ENCODE results near the gene RELA. TPM values are rescaled to one million over a fixed set of nuclear protein-coding genes. Genes with fewer than 3 reads are reported as not detected.
A peak's percentile ranks its signal among the peaks of the same experiment; 100 is the strongest.

RELA gene
- total RNA-seq, 1 donor from 2014 or later: 68.9 TPM

GRCh38 chr11:65607614-65608426 is 54.9 kb downstream of the RELA start:
- no peak overlapping the region for H3K27ac Mint-ChIP-seq (ENCODE audit: unreplicated experiment)
- H3K36me3 Mint-ChIP-seq (ENCODE audit: low read depth, unreplicated experiment): peaks cover 32% of the 10 kb centered on the region
- no peak overlapping the region for H3K9ac ChIP-seq (ENCODE audit: low read length)

GRCh38 chr11:65606876-65607613 is 55.7 kb downstream of the RELA start:
- H3K27ac Mint-ChIP-seq (ENCODE audit: unreplicated experiment): peak overlapping the region; percentile 47
- no peaks in the 10 kb centered on the region for H3K9me3 ChIP-seq (ENCODE audit: insufficient read depth, low read depth, low read length)
- H4K20me1 ChIP-seq (ENCODE audit: insufficient read depth, low read length): peaks cover 67% of the 10 kb centered on the region
- DNase-seq (ENCODE audit: low read depth): peak; percentile 94
- peak overlapping the region; percentile 34 for H2AFZ ChIP-seq (ENCODE audit: low read depth, low read length)
- peaks cover 27% of the 10 kb centered on the region for H3K4me1 ChIP-seq (ENCODE audit: insufficient read depth, low read length)
- H3K79me2 ChIP-seq (ENCODE audit: insufficient read depth, low read length): peaks cover 44% of the 10 kb centered on the region
- no peak overlapping the region for H3K4me3 ChIP-seq (ENCODE audit: insufficient read depth, low read depth, low read length)
- TF ChIP-seq EZH2 (IDR thresholded peaks at IDR 0.05; ENCODE audit: insufficient read depth, low read length): no peak
- peak overlapping the region; percentile 80 for H3K4me2 ChIP-seq (ENCODE audit: low read length)
- peaks cover 29% of the 10 kb centered on the region for H3K36me3 Mint-ChIP-seq (ENCODE audit: low read depth, unreplicated experiment)
- H3K4me1 Mint-ChIP-seq (ENCODE audit: low read depth, unreplicated experiment): peaks cover 18% of the 10 kb centered on the region
- H3K27ac ChIP-seq (ENCODE audit: low read depth, low read length): no peak overlapping the region
- H3K36me3 ChIP-seq (ENCODE audit: insufficient read depth, low read length): peaks cover 21% of the 10 kb centered on the region
- no peaks in the 10 kb centered on the region for H3K27me3 Mint-ChIP-seq (ENCODE audit: low read depth, unreplicated experiment)
- H3K27me3 ChIP-seq (ENCODE audit: insufficient read depth, low read length): no peaks in the 10 kb centered on the region
- peak overlapping the region; percentile 60 for H3K4me3 Mint-ChIP-seq (ENCODE audit: unreplicated experiment)
- FAIRE-seq: no peak
- no peaks in the 10 kb centered on the region for H3K9me3 Mint-ChIP-seq (ENCODE audit: unreplicated experiment)
- H3K9ac ChIP-seq (ENCODE audit: low read length): no peak overlapping the region

More at GRCh38 chr11:65607614-65608426, 54.9 kb downstream of the RELA start:
- no peaks in the 10 kb centered on the region for H3K27me3 ChIP-seq (ENCODE audit: insufficient read depth, low read length)
- H4K20me1 ChIP-seq (ENCODE audit: insufficient read depth, low read length): peaks cover 75% of the 10 kb centered on the region
- no peak overlapping the region for H3K4me3 Mint-ChIP-seq (ENCODE audit: unreplicated experiment)
- peak overlapping the region; percentile 34 for H2AFZ ChIP-seq (ENCODE audit: low read depth, low read length)
- H3K4me2 ChIP-seq (ENCODE audit: low read length): peak overlapping the region; percentile 80
- H3K27ac ChIP-seq (ENCODE audit: low read depth, low read length): no peak overlapping the region
- H3K4me1 Mint-ChIP-seq (ENCODE audit: low read depth, unreplicated experiment): peaks cover 23% of the 10 kb centered on the region
- TF ChIP-seq EZH2 (IDR thresholded peaks at IDR 0.05; ENCODE audit: insufficient read depth, low read length): no peak
- H3K4me3 ChIP-seq (ENCODE audit: insufficient read depth, low read depth, low read length): no peak overlapping the region
- no peaks in the 10 kb centered on the region for H3K9me3 Mint-ChIP-seq (ENCODE audit: unreplicated experiment)
- H3K27me3 Mint-ChIP-seq (ENCODE audit: low read depth, unreplicated experiment): no peaks in the 10 kb centered on the region
- DNase-seq (ENCODE audit: low read depth) (no peak), FAIRE-seq (no peak)
- H3K36me3 ChIP-seq (ENCODE audit: insufficient read depth, low read length): peaks cover 21% of the 10 kb centered on the region
- H3K79me2 ChIP-seq (ENCODE audit: insufficient read depth, low read length): peaks cover 51% of the 10 kb centered on the region
- H3K4me1 ChIP-seq (ENCODE audit: insufficient read depth, low read length): peaks cover 35% of the 10 kb centered on the region
- H3K9me3 ChIP-seq (ENCODE audit: insufficient read depth, low read depth, low read length): no peaks in the 10 kb centered on the region

GRCh38 chr11:65604258-65604657 is 58.5 kb downstream of the RELA start:
- no peak for FAIRE-seq
- Histone ChIP-seq H4K20me1 (ENCODE audit: insufficient read depth, low read length) (peaks cover 48% of the 10 kb centered on the region), H3K79me2 (ENCODE audit: insufficient read depth, low read length) (peaks cover 16% of the 10 kb centered on the region), H3K27ac (ENCODE audit: low read depth, low read length) (no peak overlapping the region), H3K36me3 (ENCODE audit: insufficient read depth, low read length) (peaks cover 21% of the 10 kb centered on the region), H2AFZ (ENCODE audit: low read depth, low read length) (no peak overlapping the region), H3K9me3 (ENCODE audit: insufficient read depth, low read depth, low read length) (no peaks in the 10 kb centered on the region), H3K4me3 (ENCODE audit: insufficient read depth, low read depth, low read length) (no peak overlapping the region), H3K4me2 (ENCODE audit: low read length) (no peak overlapping the region), H3K9ac (ENCODE audit: low read length) (no peak overlapping the region), H3K4me1 (ENCODE audit: insufficient read depth, low read length) (peaks cover 11% of the 10 kb centered on the region), H3K27me3 (ENCODE audit: insufficient read depth, low read length) (no peaks in the 10 kb centered on the region)
- no peak for TF ChIP-seq CTCF (IDR thresholded peaks at IDR 0.05; ENCODE audit: insufficient read depth, low read depth, low read length)
- no peak for TF ChIP-seq EZH2 (IDR thresholded peaks at IDR 0.05; ENCODE audit: insufficient read depth, low read length)
- Mint-ChIP-seq H3K36me3 (ENCODE audit: low read depth, unreplicated experiment) (peaks cover 26% of the 10 kb centered on the region), H3K27ac (ENCODE audit: unreplicated experiment) (no peak overlapping the region), H3K27me3 (ENCODE audit: low read depth, unreplicated experiment) (no peaks in the 10 kb centered on the region), H3K4me1 (ENCODE audit: low read depth, unreplicated experiment) (peaks cover 4% of the 10 kb centered on the region), H3K9me3 (ENCODE audit: unreplicated experiment) (no peaks in the 10 kb centered on the region), H3K4me3 (ENCODE audit: unreplicated experiment) (no peak overlapping the region)
- no peak for DNase-seq (ENCODE audit: low read depth)

Small RNA genes lying within 50 kb of the gene (microRNA-seq; reads per million reads assigned to microRNA genes)
- gene MIR4489: not detected
- gene MIR4690: 1.4 reads per million

Other genes starting within 250 kb of the RELA start
- gene NEAT1, start 240.1 kb downstream of the RELA start, total RNA-seq: 202 and 317 TPM in 2 replicates
- 7,772 and 8,991 TPM in 2 replicates for gene MALAT1, start 163.9 kb downstream of the RELA start, total RNA-seq
- gene SCYL1, start 137.8 kb downstream of the RELA start, total RNA-seq: 106 and 128 TPM in 2 replicates
- gene LTBP3, start 104.6 kb downstream of the RELA start, total RNA-seq: 33.2 and 36.5 TPM in 2 replicates
- gene ZNRD2, start 92.4 kb downstream of the RELA start, total RNA-seq: 40.4 and 45.1 TPM in 2 replicates
- 45.2 and 47.5 TPM in 2 replicates for gene FAM89B, start 90.4 kb downstream of the RELA start, total RNA-seq
- gene EHBP1L1, start 86.9 kb downstream of the RELA start, total RNA-seq: 9.4 and 10.1 TPM in 2 replicates
- gene KCNK7, start 67.1 kb downstream of the RELA start, total RNA-seq: 0.84 TPM in 1 of 2 replicates, not detected in the other
- 55.4 and 61.3 TPM in 2 replicates for gene MAP3K11, start 48.7 kb downstream of the RELA start, total RNA-seq
- gene PCNX3, start 47.1 kb downstream of the RELA start, total RNA-seq: 45.6 and 51.2 TPM in 2 replicates
- gene SIPA1, start 24.8 kb downstream of the RELA start, total RNA-seq: 19.0 and 26.7 TPM in 2 replicates
- 26.8 and 31.4 TPM in 2 replicates for gene KAT5, start 49.3 kb upstream of the RELA start, total RNA-seq
- 24.7 and 25.0 TPM in 2 replicates for gene RNASEH2C, start 57.9 kb upstream of the RELA start, total RNA-seq
- 10.4 and 10.9 TPM in 2 replicates for gene AP5B1, start 118.1 kb upstream of the RELA start, total RNA-seq
- gene OVOL1, start 124.1 kb upstream of the RELA start, total RNA-seq: 0.22 and 1.0 TPM in 2 replicates
- 1.2 and 1.5 TPM in 2 replicates for gene SNX32, start 171.0 kb upstream of the RELA start, total RNA-seq
- 1,793 and 1,931 TPM in 2 replicates for gene CFL1, start 195.3 kb upstream of the RELA start, total RNA-seq
- gene MUS81, start 197.5 kb upstream of the RELA start, total RNA-seq: 59.9 and 64.3 TPM in 2 replicates
- gene EFEMP2, start 209.9 kb upstream of the RELA start, total RNA-seq: 97.3 and 119 TPM in 2 replicates
- not detected in 2 replicates for gene CTSW, start 216.9 kb upstream of the RELA start, total RNA-seq
- gene FIBP, start 225.6 kb upstream of the RELA start, total RNA-seq: 67.4 and 68.7 TPM in 2 replicates
- gene CCDC85B, start 227.8 kb upstream of the RELA start, total RNA-seq: 29.9 and 31.4 TPM in 2 replicates
- gene FOSL1, start 237.5 kb upstream of the RELA start, total RNA-seq: 24.5 and 37.9 TPM in 2 replicates